SK-N-SH (cell line): ENCODE measurements around the gene AIFM3. TPM values are rescaled to one million over a fixed set of nuclear protein-coding genes. Genes with fewer than 3 reads are reported as not detected.

Source experiments
- CTCF ChIA-PET: fragments of 300-600, 350-600 bp; formaldehyde crosslinking; extraction: SDS; loops from one replicate; lab custom pipeline; 2021; lab: Yijun Ruan, JAX
- POLR2A ChIA-PET: fragments of 350-600 bp; sonication (Branson Sonifier 250); formaldehyde crosslinking; extraction: SDS; loops from one replicate; lab custom pipeline; 2020; ENCODE audit warnings: antibody characterized with exemption, inconsistent platforms; lab: Yijun Ruan, JAX
- DNase-seq: peaks from one replicate; pipeline ENCODE4 v3.0.0; 2012
- H2AFZ ChIP-seq: fragments of 200-600 bp; sonication (generic); 2 replicates; pipeline ENCODE4 v1.8.1; 2016; ENCODE audit warnings: antibody characterized with exemption, mild to moderate bottlenecking, low read depth
- H3F3A ChIP-seq: fragments of 200-600 bp; sonication (generic); replicated peaks from 2 replicates; pipeline ENCODE3; 2016; ENCODE audit warnings: antibody characterized with exemption, mild to moderate bottlenecking; ENCODE audit not compliant: insufficient read depth
- H3K27ac ChIP-seq, 2 experiments: fragments of 200-500 bp in 1 of 2; fragments of 200-600 bp in 1 of 2; sonication (Bioruptor generic) in 1 of 2; sonication (generic), shearing (Covaris generic) in 1 of 2; 2 replicates each; pipeline versions ENCODE4 v1.5.1 to v1.6.1; 2014 to 2016; ENCODE audit warnings: low read depth in 2 of 2, inconsistent platforms in 1 of 2, low read length in 1 of 2, mild to moderate bottlenecking in 1 of 2, mixed read lengths in 1 of 2
- H3K27me3 ChIP-seq: fragments of 200-600 bp; sonication (generic), shearing (Covaris generic); 2 replicates; pipeline ENCODE4 v1.6.1; 2016; ENCODE audit warnings: mixed run types; ENCODE audit not compliant: insufficient read depth
- H3K36me3 ChIP-seq, 2 experiments: fragments of 200-500 bp in 1 of 2; fragments of 200-600 bp in 1 of 2; sonication (Bioruptor generic) in 1 of 2; sonication (generic) in 1 of 2; replicated peaks in 1 of 2; 2 replicates each; pipeline versions ENCODE3 to v1.5.1; 2014 to 2016; ENCODE audit warnings: low read length in 1 of 2, mild to moderate bottlenecking in 1 of 2; ENCODE audit not compliant: insufficient read depth in 2 of 2, control insufficient read depth in 1 of 2
- H3K4me1 ChIP-seq, 2 experiments: fragments of 200-500 bp in 1 of 2; fragments of 200-600 bp in 1 of 2; sonication (Bioruptor generic) in 1 of 2; sonication (generic), shearing (Covaris generic) in 1 of 2; 2 replicates each; pipeline versions ENCODE4 v1.5.1 to v1.6.1; 2014 to 2016; ENCODE audit warnings: low read depth in 1 of 2, low read length in 1 of 2, mixed run types in 1 of 2; ENCODE audit not compliant: insufficient read depth in 2 of 2, control insufficient read depth in 1 of 2
- H3K4me2 ChIP-seq: fragments of 200-600 bp; sonication (generic), shearing (Covaris generic); 2 replicates; pipeline ENCODE4 v1.6.1; 2017; ENCODE audit warnings: mixed run types
- H3K4me3 ChIP-seq, 2 experiments: fragments of 200-500 bp in 1 of 2; fragments of 200-600 bp in 1 of 2; sonication (Bioruptor generic) in 1 of 2; sonication (generic), shearing (Covaris generic) in 1 of 2; 2 replicates each; pipeline versions ENCODE4 v1.5.1 to v1.8.1; 2014 to 2016; ENCODE audit warnings: low read depth in 2 of 2, inconsistent platforms in 1 of 2, low read length in 1 of 2, mild to moderate bottlenecking in 1 of 2, mixed read lengths in 1 of 2, moderate library complexity in 1 of 2
- H3K79me2 ChIP-seq: fragments of 200-600 bp; sonication (generic); 2 replicates; pipeline ENCODE4 v1.8.1; 2017; ENCODE audit warnings: mild to moderate bottlenecking; ENCODE audit not compliant: insufficient read depth
- H3K9ac ChIP-seq: fragments of 200-600 bp; sonication (generic); 2 replicates; pipeline ENCODE4 v1.6.1; 2017; ENCODE audit warnings: mixed run types
- H3K9me2 ChIP-seq: fragments of 200-600 bp; sonication (generic); 2 replicates; pipeline ENCODE4 v1.6.1; 2017; ENCODE audit warnings: mixed run types
- H3K9me3 ChIP-seq: fragments of 200-600 bp; sonication (generic); 2 replicates; pipeline ENCODE4 v1.6.1; 2017; ENCODE audit warnings: mixed run types, mild to moderate bottlenecking, moderate library complexity
- H4K20me1 ChIP-seq: fragments of 200-600 bp; sonication (generic); 2 replicates; pipeline ENCODE4 v1.6.1; 2017; ENCODE audit warnings: mild to moderate bottlenecking, mixed run types; ENCODE audit not compliant: insufficient read depth
- ELF1 ChIP-seq: IDR thresholded peaks from 2 replicates; pipeline ENCODE4 v1.4.0; 2012
- EP300 ChIP-seq, 2 experiments: IDR thresholded peaks; 2 replicates each; pipeline versions ENCODE4 v1.4.0 to v1.6.1; 2012; ENCODE audit warnings: borderline replicate concordance in 1 of 2, low read depth in 1 of 2, low read length in 1 of 2
- FOSL2 ChIP-seq: IDR thresholded peaks from 2 replicates; pipeline ENCODE4 v1.4.0; 2012; ENCODE audit warnings: low read depth, mild to moderate bottlenecking, moderate library complexity, borderline replicate concordance
- FOXJ3 ChIP-seq: sonication (generic); formaldehyde crosslinking; IDR thresholded peaks from 2 replicates; pipeline ENCODE4 v1.5.1; 2020; ENCODE audit warnings: mild to moderate bottlenecking, missing genetic modification reagents
- MEF2A ChIP-seq: IDR thresholded peaks from 2 replicates; pipeline ENCODE4 v1.4.0; 2012; ENCODE audit warnings: low read depth, borderline replicate concordance
- MXI1 ChIP-seq: IDR thresholded peaks from 2 replicates; pipeline ENCODE4 v1.6.1; 2012; ENCODE audit warnings: mild to moderate bottlenecking, low read depth, low read length, improper control_type of control experiment
- RCOR1 ChIP-seq: fragments of 150-350 bp; IDR thresholded peaks from 2 replicates; pipeline ENCODE4 v1.6.1; 2017; ENCODE audit warnings: antibody characterized with exemption, low read length
- USF1 ChIP-seq: IDR thresholded peaks from 2 replicates; pipeline ENCODE4 v1.4.0; 2012; ENCODE audit warnings: low read depth, borderline replicate concordance
- USF2 ChIP-seq: fragments of 150-350 bp; IDR thresholded peaks from 2 replicates; pipeline ENCODE4 v1.6.1; 2017; ENCODE audit warnings: antibody characterized with exemption, low read length, low read depth, borderline replicate concordance
- YY1 ChIP-seq: IDR thresholded peaks from 2 replicates; pipeline ENCODE4 v1.4.0; 2012; ENCODE audit warnings: low read depth, mild to moderate bottlenecking
- WGBS: methylation state at CpG from one replicate; pipeline ENCODE4 v1.1.6; 2017; ENCODE audit warnings: low lambda C conversion rate; 5-methylcytosine and 5-hydroxymethylcytosine counted together
- polyA plus RNA-seq, 3 experiments: library from polyadenylated mRNA; depleted of rRNA; stranded (reverse); fragments of >200 nt; gene quantifications; 2 replicates each; pipeline ENCODE4 v1.2.3, GENCODE V29; 2012
- TF ChIP-seq, protein P1 (sequence below): IDR thresholded peaks from 2 replicates; pipeline ENCODE4; 2012

AIFM3 gene
- polyA plus RNA-seq, 1 of the 3 experiments (the other 2 are of a cell fraction): 1.7 TPM

DNA sequence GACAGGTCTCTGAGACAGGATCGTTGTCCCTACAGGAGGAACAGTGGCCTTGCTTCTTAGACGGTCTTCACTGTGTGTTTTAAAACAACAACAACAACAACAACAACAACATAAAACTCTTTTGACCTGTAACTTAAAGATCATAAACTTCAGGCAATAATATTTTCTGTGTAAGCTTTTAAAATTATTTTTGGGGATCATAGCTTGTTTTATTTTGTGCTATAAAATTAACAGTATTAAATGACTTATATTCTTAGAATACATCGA, 13.8 kb upstream of the AIFM3 start:
- TF ChIP-seq, protein P1, sequence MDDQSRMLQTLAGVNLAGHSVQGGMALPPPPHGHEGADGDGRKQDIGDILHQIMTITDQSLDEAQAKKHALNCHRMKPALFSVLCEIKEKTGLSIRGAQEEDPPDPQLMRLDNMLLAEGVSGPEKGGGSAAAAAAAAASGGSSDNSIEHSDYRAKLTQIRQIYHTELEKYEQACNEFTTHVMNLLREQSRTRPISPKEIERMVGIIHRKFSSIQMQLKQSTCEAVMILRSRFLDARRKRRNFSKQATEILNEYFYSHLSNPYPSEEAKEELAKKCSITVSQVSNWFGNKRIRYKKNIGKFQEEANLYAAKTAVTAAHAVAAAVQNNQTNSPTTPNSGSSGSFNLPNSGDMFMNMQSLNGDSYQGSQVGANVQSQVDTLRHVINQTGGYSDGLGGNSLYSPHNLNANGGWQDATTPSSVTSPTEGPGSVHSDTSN: no peak
- TF ChIP-seq YY1 (no peak), EP300 (IDR thresholded peaks at IDR 0.05; ENCODE audit: borderline replicate concordance in 1 of 2, low read depth in 1 of 2, low read length in 1 of 2) (no peak), ELF1 (no peak), RCOR1 (no peak), FOXJ3 (CRISPR knock-in tag) (no peak), MEF2A (no peak), FOSL2 (no peak)
- TF ChIP-seq, all 33 proteins: peak for 0
- Histone ChIP-seq H3K9me2 (no peaks in the 10 kb centered on the region), H3K4me2 (no peak overlapping the region), H3K79me2 (peaks cover 44% of the 10 kb centered on the region), H3K36me3 (peaks cover 28 to 45% of the 10 kb centered on the region in 2 experiments), H3K9me3 (no peaks in the 10 kb centered on the region), H3K4me1 (no peaks in the 10 kb centered on the region), H3F3A (peaks cover 4% of the 10 kb centered on the region), H3K27me3 (no peaks in the 10 kb centered on the region), H3K4me3 (no peak overlapping the region), H3K9ac (no peak overlapping the region), H3K27ac (no peak overlapping the region), H4K20me1 (peaks cover 39% of the 10 kb centered on the region), H2AFZ (no peak overlapping the region)
- no peak for DNase-seq
- ChIA-PET CTCF (interaction anchor here (1.2 to 4.0 kb wide), 4 partner anchors 9 to 67 kb away, joined by 4 to 26 read pairs (median 8); partner anchors contain the start of gene LZTR1), POLR2A (no interaction called here)
- 60% methylated on average over 3 of the region's 3 CpGs for WGBS

DNA sequence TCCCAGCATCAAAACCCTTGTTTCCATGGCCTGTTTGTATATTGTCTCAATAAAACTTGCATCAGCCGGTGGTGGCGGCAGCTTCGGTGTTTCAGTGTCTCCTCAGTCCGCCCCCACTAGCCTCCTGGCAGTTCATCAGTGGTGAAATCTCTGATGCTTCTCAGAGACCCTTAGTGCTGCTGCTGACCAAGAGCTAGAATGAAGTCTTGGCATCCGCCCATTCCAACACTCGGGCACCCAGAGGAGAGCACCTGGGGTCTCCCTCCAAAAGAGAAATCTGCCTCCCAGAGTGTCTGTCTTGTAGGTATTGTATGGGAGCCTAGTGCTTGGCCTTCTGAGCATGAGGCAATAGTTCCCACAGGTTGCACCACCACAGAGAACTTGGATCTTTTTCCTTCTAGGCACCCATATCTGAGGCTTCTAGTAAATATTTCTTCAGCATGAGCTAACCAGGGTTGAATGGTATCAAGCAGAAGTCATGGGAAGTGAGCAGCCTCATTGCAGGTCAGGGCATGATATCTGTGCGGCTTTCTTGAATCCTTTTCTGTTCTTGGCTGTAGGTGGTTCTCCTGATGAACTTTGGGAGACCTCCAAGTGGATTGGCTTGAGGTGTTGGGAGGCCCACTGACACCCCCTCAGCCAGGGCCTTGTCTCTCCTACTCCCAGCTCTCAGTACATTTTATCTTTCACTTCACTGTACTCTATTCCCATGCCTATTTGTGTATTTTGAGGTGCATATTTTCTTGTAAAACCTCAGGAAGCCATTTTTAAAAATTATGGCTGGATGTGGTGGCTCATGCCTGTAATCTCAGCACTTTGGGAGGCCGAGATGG, 13.2 kb upstream of the AIFM3 start:
- H3K4me3 ChIP-seq: no peak overlapping the region
- 99% methylated on average over 8 of the region's 8 CpGs for WGBS
- peaks cover 38% of the 10 kb centered on the region for H3K79me2 ChIP-seq
- H3K4me2 ChIP-seq: no peak overlapping the region
- no peak overlapping the region for H2AFZ ChIP-seq
- ChIA-PET CTCF (interaction anchor here (1.1 to 4.0 kb wide), 6 partner anchors 8 to 68 kb away, joined by 3 to 26 read pairs (median 4); partner anchors contain the start of genes CRKL and LZTR1), POLR2A (no interaction called here)
- peaks cover 4% of the 10 kb centered on the region for H3F3A ChIP-seq
- peaks cover 28 to 43% of the 10 kb centered on the region in 2 experiments for H3K36me3 ChIP-seq
- no peaks in the 10 kb centered on the region for H3K4me1 ChIP-seq
- H3K27ac ChIP-seq: no peak overlapping the region
- H4K20me1 ChIP-seq: peaks cover 33% of the 10 kb centered on the region
- no peaks in the 10 kb centered on the region for H3K9me3 ChIP-seq
- H3K27me3 ChIP-seq: no peaks in the 10 kb centered on the region
- no peak for DNase-seq
- TF ChIP-seq USF1 (no peak), MXI1 (no peak), YY1 (no peak), USF2 (no peak)
- H3K9me2 ChIP-seq: no peaks in the 10 kb centered on the region
- H3K9ac ChIP-seq: no peak overlapping the region
